Inflammatory macrophage (primary cell): ENCODE measurements around the gene PBX3.
"Not testable (repeated sequence)": the region's sequence is repeated elsewhere in the genome, so short reads cannot be mapped to it uniquely, and the experiment has no call there.

ENCODE experiments used
- DNase-seq, 2 donors: peaks; one replicate each; pipeline ENCODE4 v3.0.0-alpha.2; 2020 to 2022

The PBX3 gene

GRCh38 chr9:125749287-125749935 is 2.2 kb downstream of the PBX3 start:
- no peak for DNase-seq

GRCh38 chr9:125749951-125750626 is 2.9 kb downstream of the PBX3 start:
- no peak for DNase-seq

- no peak for DNase-seq
Observed at GRCh38 chr9:125750627-125751011, 3.4 kb downstream of the PBX3 start.

- no peak for DNase-seq
Observed at GRCh38 chr9:125752070-125752628, 5.0 kb downstream of the PBX3 start.

- no peak for DNase-seq
Observed at GRCh38 chr9:125754096-125754495, 6.9 kb downstream of the PBX3 start.

GRCh38 chr9:125755340-125755739 is 8.2 kb downstream of the PBX3 start:
- DNase-seq, result no peak

- DNase-seq, result no peak
Observed at GRCh38 chr9:125756518-125756917, 9.3 kb downstream of the PBX3 start.

GRCh38 chr9:125757834-125758233 is 10.7 kb downstream of the PBX3 start:
- peak in 1 of 2 donors; percentile 33 for DNase-seq

- peak; percentile 85 to 91 for DNase-seq
Observed at GRCh38 chr9:125758986-125759763, 12.0 kb downstream of the PBX3 start.

- DNase-seq, result peak in 1 of 2 donors; percentile 28
Observed at GRCh38 chr9:125759764-125760129, 12.6 kb downstream of the PBX3 start.

- DNase-seq, result no peak
Observed at GRCh38 chr9:125760537-125760936, 13.4 kb downstream of the PBX3 start.

- peak; percentile 45 to 77 for DNase-seq
Observed at GRCh38 chr9:125761676-125762450, 14.7 kb downstream of the PBX3 start.

GRCh38 chr9:125763394-125763801 is 16.2 kb downstream of the PBX3 start:
- DNase-seq, result no peak

GRCh38 chr9:125764198-125764597 is 17.0 kb downstream of the PBX3 start:
- no peak for DNase-seq

- DNase-seq, result no peak
Observed at GRCh38 chr9:125766468-125767221, 19.5 kb downstream of the PBX3 start.

- DNase-seq, result no peak
Observed at GRCh38 chr9:125767349-125767748, 20.2 kb downstream of the PBX3 start.

GRCh38 chr9:125768803-125769202 is 21.6 kb downstream of the PBX3 start:
- DNase-seq, result no peak

- DNase-seq, result no peak
Observed at GRCh38 chr9:125771037-125771436, 23.9 kb downstream of the PBX3 start.

GRCh38 chr9:125772740-125773139 is 25.6 kb downstream of the PBX3 start:
- no peak for DNase-seq

- DNase-seq, result no peak
Observed at GRCh38 chr9:125774106-125774505, 26.9 kb downstream of the PBX3 start.

GRCh38 chr9:125776789-125777188 is 29.6 kb downstream of the PBX3 start:
- not testable (repeated sequence) for DNase-seq
